HG03175 (cell line): ENCODE data around the gene RTKN2.
A peak's percentile ranks its signal among the peaks of the same experiment; 100 is the strongest.

Source experiments
- ATAC-seq: cut with Tn5 transposase; IDR thresholded peaks from one replicate; pipeline ENCODE4 v1.9.1; 2021; ENCODE audit warnings: mild to moderate bottlenecking, moderate library complexity; ENCODE audit not compliant: unreplicated experiment

RTKN2 gene

GRCh38 chr10:62180677-62181076, 88.0 kb downstream of the RTKN2 start:
- no peak for ATAC-seq

DNA sequence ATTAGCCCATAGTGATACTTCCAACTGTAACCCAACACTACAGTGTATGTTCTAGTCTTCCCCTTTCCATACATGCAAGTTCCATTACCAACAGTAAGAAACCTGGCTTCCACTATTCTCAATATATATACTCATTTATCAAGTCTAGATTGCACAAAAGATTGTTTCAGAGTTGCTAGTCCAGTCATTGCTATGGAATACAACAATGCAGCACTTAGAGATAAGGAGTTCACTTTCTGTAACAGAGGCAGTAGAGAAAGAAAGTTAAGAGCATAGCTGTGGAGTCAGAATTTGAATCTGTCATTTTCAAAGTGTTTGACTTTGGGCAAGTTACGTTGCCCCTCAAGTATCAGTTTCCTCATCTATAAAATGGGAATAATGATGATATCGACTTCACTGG, 90.1 kb downstream of the RTKN2 start:
- no peak for ATAC-seq

DNA sequence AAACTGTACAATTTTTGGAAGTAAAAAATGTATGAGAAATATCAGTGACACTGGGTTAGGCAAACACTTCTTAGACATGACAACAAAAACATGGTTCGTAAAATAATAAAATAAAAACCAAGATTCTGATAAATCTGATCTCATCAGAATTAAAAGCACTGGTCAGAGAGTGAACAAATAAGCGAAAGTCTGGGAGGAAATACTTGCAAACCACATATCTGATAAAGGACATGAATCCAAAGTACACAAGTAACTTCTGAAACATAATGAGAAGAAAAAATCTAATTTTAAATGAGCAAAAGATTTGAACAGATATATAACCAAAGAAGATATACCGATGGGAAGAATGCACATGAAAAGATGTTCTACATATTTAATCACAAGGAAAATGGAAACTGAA, 91.5 kb downstream of the RTKN2 start:
- ATAC-seq = no peak

- no peak for ATAC-seq
These were observed 93.4 kb downstream of the RTKN2 start for GRCh38 chr10:62175251-62175650.

- no peak for ATAC-seq
These were observed 96.2 kb downstream of the RTKN2 start for GRCh38 chr10:62172465-62172864.

GRCh38 chr10:62171791-62172190, 96.9 kb downstream of the RTKN2 start:
- ATAC-seq = no peak

DNA sequence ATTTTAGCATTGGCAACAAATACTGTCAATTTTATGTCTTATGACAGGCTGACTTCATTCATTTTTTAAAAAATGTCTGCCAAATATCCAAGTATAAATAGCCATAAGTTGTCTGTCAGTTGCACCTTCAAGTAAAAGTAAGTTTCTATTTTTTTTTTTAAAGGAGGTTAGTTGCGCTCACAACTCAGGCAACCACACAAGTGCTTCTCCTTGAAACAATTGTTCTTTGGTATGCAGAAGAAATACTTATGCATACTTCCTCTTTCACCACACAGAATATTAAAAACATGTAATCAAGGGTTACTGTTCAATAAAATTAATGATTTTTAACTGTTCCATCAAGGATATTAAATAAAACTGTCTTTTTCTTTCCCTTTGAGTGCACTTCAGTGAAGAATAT, 97.9 kb downstream of the RTKN2 start:
- no peak for ATAC-seq

- ATAC-seq = peak; percentile 99
These were observed 102.1 kb downstream of the RTKN2 start for GRCh38 chr10:62166331-62167131.

DNA sequence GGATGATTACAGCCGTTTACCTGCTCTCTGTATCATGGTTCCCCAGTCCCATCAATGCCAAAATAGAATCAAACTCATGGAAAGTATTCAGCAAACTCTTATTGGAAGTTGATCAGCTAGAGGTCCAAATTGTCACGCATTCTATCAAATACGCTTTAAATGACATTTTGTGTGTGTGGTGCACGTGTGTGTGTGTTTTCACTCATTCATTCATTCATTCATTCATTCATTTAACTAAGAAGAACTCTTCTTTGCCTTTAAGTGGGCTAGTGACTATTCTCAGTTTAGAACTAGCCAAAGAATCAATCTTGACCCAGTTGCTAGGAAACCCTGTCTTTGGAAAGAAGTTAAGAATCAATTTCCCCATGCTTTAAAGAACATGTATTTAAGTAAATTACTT, 102.8 kb downstream of the RTKN2 start:
- ATAC-seq = no peak

- ATAC-seq = no peak
These were observed 105.6 kb downstream of the RTKN2 start for GRCh38 chr10:62163024-62163423.

- no peak for ATAC-seq
These were observed 106.2 kb downstream of the RTKN2 start for GRCh38 chr10:62162261-62162981.

- ATAC-seq = no peak
These were observed 109.3 kb downstream of the RTKN2 start for GRCh38 chr10:62159351-62159750.

- ATAC-seq = no peak
These were observed 111.0 kb downstream of the RTKN2 start for GRCh38 chr10:62157601-62158000.

DNA sequence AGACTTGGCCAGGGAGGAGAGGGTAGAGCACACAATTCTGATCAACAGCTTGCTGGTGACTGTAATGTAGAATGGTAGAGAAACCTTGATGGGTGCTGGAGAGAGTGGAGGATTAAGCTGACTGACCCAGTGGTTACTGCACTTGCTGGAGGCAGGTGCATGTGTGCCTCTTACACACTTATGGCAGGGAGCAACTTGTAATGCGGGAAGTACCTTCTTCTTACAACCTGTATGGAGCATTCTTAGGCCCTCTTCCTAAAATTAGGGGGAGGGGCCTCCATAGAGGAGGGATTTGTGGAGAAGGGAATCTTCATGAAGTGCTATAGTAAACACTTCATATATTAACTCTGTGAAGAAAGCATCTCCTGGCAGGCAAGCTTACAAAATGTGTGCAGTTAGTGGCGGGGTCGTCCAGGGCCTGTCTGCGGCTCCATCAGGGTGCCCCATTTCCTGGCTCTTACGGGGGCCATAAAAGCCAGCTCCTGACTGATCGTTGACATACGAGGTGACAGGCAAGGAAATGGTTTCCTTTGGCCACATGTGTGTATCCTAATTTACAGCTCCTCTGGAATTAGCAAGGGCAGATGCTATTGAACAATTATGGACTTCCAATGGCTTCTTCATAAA, 113.5 kb downstream of the RTKN2 start:
- ATAC-seq = no peak

GRCh38 chr10:62154231-62154630, 114.4 kb downstream of the RTKN2 start:
- ATAC-seq = no peak

- ATAC-seq = no peak
These were observed 115.5 kb downstream of the RTKN2 start for GRCh38 chr10:62153191-62153590.

- no peak for ATAC-seq
These were observed 119.0 kb downstream of the RTKN2 start for GRCh38 chr10:62149621-62150020.

DNA sequence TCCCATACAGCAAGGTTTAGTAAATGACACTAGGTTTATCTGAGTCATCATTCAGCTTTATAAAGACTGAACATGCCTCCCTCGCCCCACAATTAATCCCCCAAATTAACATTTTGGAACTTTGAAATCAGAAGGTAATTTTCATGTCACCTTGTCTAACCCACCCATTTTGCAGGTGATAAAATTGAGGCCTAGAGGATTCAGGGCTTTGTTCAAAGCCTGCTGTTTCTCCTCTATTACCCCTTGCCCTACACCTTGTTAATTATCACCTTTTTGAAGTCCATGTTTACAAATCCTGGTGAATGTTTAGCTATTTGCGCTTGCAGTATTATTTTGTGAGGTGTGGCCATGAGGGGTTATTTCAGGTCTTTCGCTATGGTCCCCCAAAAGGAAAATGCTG, 120.5 kb downstream of the RTKN2 start:
- no peak for ATAC-seq

GRCh38 chr10:62147425-62147824, 121.2 kb downstream of the RTKN2 start:
- ATAC-seq = no peak

DNA sequence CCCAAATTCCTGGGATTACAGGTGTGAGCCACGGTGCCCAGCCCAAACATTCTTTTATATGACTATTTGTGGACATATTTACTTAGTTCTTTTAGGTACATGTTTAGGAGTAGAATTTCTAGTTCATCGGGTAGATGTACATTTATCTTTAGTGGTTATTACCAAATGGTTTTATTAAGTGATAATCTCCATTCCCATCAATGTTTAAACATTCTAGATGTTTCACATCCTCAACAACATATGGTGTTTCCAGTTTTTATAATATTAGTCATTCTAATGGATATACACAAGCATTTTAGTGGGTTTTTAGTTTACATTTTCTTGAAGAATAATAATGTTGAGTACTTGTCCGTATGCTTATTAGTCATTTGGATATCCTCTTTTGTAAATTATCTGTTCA, 131.7 kb downstream of the RTKN2 start:
- ATAC-seq = no peak

DNA sequence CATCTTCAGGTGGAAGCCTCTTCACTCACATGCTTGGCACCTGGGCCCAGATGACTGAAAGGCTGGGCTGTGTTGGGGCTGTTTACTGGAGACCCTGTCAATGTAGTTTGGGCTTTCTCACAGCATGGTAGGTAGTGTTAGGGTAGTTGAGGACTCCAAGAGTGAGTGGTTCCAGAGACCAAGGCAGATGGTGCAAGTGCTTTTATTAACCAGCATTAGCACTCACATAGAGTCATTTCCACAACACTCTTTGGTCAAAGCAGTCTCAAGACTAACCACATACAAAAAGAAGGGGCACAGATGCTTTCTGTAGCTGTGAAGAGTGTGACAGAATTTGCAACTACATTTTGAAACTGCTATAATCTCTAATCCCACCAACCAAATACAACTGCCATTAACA, 135.0 kb downstream of the RTKN2 start:
- ATAC-seq = peak; percentile 94
